OCI-LY3 (cell line): ENCODE measurements around the gene ENDOD1.

Experiments
- H2AFZ ChIP-seq: fragments of 200-600, 300-600 bp; shearing (Covaris generic); 2 replicates; pipeline ENCODE4 v1.6.0; 2014; ENCODE audit warnings: antibody characterized with exemption, low read depth, low read length
- H3K27ac ChIP-seq: fragments of 200-600, 300-600 bp; sonication (generic); 2 replicates; pipeline ENCODE4 v1.5.1; 2014; ENCODE audit warnings: mild to moderate bottlenecking, low read length, moderate library complexity, mixed read lengths
- H3K27me3 ChIP-seq: fragments of 200-600, 300-600 bp; sonication (generic); 2 replicates; pipeline ENCODE4 v1.6.1; 2014; ENCODE audit warnings: low read depth, low read length, mixed read lengths
- H3K36me3 ChIP-seq: fragments of 200-600, 300-600 bp; sonication (generic); replicated peaks from 2 replicates; pipeline ENCODE3; 2014; ENCODE audit warnings: low read depth, low read length, mixed read lengths
- H3K4me1 ChIP-seq: fragments of 300-600, 200-600 bp; sonication (generic); 2 replicates; pipeline ENCODE4 v1.6.1; 2014; ENCODE audit warnings: low read length, mixed read lengths
- H3K4me2 ChIP-seq: fragments of 200-600, 300-600 bp; sonication (generic); 2 replicates; pipeline ENCODE4 v1.6.1; 2014; ENCODE audit warnings: low read length, mixed read lengths
- H3K4me3 ChIP-seq: fragments of 300-600, 200-600 bp; sonication (generic); 2 replicates; pipeline ENCODE4 v1.5.1; 2014; ENCODE audit warnings: antibody characterized with exemption, mild to moderate bottlenecking, low read length, moderate library complexity
- H3K79me2 ChIP-seq: fragments of 300-600, 200-600 bp; shearing (Covaris generic); 2 replicates; pipeline ENCODE4 v1.6.1; 2014; ENCODE audit warnings: mild to moderate bottlenecking, low read length, mixed read lengths
- H3K9ac ChIP-seq: fragments of 300-600, 200-600 bp; shearing (Covaris generic); 2 replicates; pipeline ENCODE4 v1.6.0; 2014; ENCODE audit warnings: mild to moderate bottlenecking, low read length, moderate library complexity
- H3K9me3 ChIP-seq: fragments of 200-600, 300-600 bp; shearing (Covaris generic); 2 replicates; pipeline ENCODE4 v1.6.1; 2014; ENCODE audit warnings: low read length, mixed read lengths; ENCODE audit not compliant: insufficient read depth
- H4K20me1 ChIP-seq: fragments of 200-600, 300-600 bp; sonication (generic); 2 replicates; pipeline ENCODE4 v1.6.1; 2016; ENCODE audit warnings: low read length, mixed read lengths; ENCODE audit not compliant: insufficient read depth
- CTCF ChIP-seq: fragments of 200-600, 300-600 bp; sonication (generic); IDR thresholded peaks from 2 replicates; pipeline ENCODE4 v1.5.1; 2014; ENCODE audit warnings: antibody characterized with exemption, low read length, low read depth
- EZH2phosphoT487 ChIP-seq: fragments of 200-600 bp; shearing (Covaris generic); IDR thresholded peaks from 2 replicates; pipeline ENCODE4 v1.6.1; 2018; ENCODE audit warnings: antibody characterized with exemption, mixed run types, low read depth

Gene ENDOD1

GRCh38 chr11:95175818-95176380 lies 86.3 kb downstream of the ENDOD1 start:
- Histone ChIP-seq H3K36me3 (no peaks in the 10 kb centered on the region), H3K4me1 (no peaks in the 10 kb centered on the region), H3K9me3 (no peaks in the 10 kb centered on the region), H3K4me3 (no peak overlapping the region), H3K27ac (no peak overlapping the region), H3K27me3 (no peaks in the 10 kb centered on the region), H4K20me1 (no peaks in the 10 kb centered on the region), H3K4me2 (no peak overlapping the region), H3K9ac (no peak overlapping the region), H2AFZ (no peak overlapping the region), H3K79me2 (no peaks in the 10 kb centered on the region)
- TF ChIP-seq CTCF (no peak), EZH2phosphoT487 (no peak)
